ENCODE data around the gene MT3. TPM values are rescaled to one million over a fixed set of nuclear protein-coding genes. Genes with fewer than 3 reads are reported as not detected.
A peak's percentile ranks its signal among the peaks of the same experiment; 100 is the strongest.

Gene MT3
- total and polyA plus RNA-seq, 2 of the 13 experiments (the other 11 are each of a cell fraction or from before 2014, with no cell fraction given), result not detected

DNA sequence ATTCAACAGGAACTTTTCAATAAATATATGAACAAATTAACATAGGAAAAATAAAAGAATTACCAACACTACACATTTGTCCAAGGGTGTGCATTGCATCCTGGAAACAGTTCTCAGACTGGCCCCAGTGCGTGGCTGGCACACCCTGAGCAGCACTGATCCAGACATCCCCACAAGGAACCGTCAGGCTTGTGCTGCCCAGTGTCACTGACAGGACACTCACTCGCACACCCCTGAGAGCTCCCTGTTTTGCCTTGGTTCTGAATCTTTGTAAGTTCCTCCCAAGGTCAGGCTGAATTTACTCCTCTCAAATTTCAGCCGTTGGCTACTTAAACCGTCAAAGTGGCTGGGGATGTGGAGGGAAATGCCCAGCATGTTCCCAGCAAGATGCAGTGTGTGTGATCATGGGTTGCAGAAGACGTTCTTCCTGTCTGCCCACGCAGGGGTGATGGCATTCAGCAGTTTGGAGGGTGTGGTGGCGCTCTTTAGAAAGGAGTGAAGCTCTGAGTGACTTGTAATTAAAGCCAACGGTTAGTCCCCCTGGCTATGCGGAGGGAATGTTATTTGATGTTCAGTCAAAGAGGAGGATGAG is 20.8 kb downstream of the MT3 start (continued):
- TF ChIP-seq, protein P1, sequence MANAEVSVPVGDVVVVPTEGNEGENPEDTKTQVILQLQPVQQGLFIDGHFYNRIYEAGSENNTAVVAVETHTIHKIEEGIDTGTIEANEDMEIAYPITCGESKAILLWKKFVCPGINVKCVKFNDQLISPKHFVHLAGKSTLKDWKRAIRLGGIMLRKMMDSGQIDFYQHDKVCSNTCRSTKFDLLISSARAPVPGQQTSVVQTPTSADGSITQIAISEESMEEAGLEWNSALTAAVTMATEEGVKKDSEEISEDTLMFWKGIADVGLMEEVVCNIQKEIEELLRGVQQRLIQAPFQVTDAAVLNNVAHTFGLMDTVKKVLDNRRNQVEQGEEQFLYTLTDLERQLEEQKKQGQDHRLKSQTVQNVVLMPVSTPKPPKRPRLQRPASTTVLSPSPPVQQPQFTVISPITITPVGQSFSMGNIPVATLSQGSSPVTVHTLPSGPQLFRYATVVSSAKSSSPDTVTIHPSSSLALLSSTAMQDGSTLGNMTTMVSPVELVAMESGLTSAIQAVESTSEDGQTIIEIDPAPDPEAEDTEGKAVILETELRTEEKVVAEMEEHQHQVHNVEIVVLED (CRISPR knock-in tag; IDR thresholded peaks at IDR 0.05; ENCODE audit: borderline replicate concordance), result no peak
- TF ChIP-seq ATF1 (CRISPR knock-in tag; IDR thresholded peaks at IDR 0.05) (no peak), NFKB2 (CRISPR knock-in tag; IDR thresholded peaks at IDR 0.05; ENCODE audit: borderline replicate concordance) (no peak), ZNF569 (CRISPR knock-in tag; IDR thresholded peaks at IDR 0.05; ENCODE audit: borderline replicate concordance) (no peak), ZNF788 (CRISPR knock-in tag; IDR thresholded peaks at IDR 0.05; ENCODE audit: borderline replicate concordance) (no peak), KLF16 (CRISPR knock-in tag; IDR thresholded peaks at IDR 0.05) (no peak), ZFP90 (CRISPR knock-in tag; IDR thresholded peaks at IDR 0.05; ENCODE audit: borderline replicate concordance) (no peak), HMG20A (CRISPR knock-in tag; IDR thresholded peaks at IDR 0.05; ENCODE audit: borderline replicate concordance) (no peak), NFKBIZ (CRISPR knock-in tag; IDR thresholded peaks at IDR 0.05) (no peak; the same call in 1 of the 2 replicates), GTF3A (CRISPR knock-in tag; conservative IDR thresholded peaks at IDR 0.05) (0 out of 2 replicates have a peak, but pooled peaks have one; percentile 65), NCOR1 (IDR thresholded peaks at IDR 0.05; ENCODE audit: borderline replicate concordance, low read length) (no peak), RFXAP (CRISPR knock-in tag; IDR thresholded peaks at IDR 0.05; ENCODE audit: borderline replicate concordance) (no peak), ZZZ3 (CRISPR knock-in tag; IDR thresholded peaks at IDR 0.05; ENCODE audit: borderline replicate concordance) (no peak)
- TF ChIP-seq, protein P2, sequence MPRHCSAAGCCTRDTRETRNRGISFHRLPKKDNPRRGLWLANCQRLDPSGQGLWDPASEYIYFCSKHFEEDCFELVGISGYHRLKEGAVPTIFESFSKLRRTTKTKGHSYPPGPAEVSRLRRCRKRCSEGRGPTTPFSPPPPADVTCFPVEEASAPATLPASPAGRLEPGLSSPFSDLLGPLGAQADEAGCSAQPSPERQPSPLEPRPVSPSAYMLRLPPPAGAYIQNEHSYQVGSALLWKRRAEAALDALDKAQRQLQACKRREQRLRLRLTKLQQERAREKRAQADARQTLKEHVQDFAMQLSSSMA (CRISPR knock-in tag; IDR thresholded peaks at IDR 0.05), result no peak
- TF ChIP-seq, protein P3, sequence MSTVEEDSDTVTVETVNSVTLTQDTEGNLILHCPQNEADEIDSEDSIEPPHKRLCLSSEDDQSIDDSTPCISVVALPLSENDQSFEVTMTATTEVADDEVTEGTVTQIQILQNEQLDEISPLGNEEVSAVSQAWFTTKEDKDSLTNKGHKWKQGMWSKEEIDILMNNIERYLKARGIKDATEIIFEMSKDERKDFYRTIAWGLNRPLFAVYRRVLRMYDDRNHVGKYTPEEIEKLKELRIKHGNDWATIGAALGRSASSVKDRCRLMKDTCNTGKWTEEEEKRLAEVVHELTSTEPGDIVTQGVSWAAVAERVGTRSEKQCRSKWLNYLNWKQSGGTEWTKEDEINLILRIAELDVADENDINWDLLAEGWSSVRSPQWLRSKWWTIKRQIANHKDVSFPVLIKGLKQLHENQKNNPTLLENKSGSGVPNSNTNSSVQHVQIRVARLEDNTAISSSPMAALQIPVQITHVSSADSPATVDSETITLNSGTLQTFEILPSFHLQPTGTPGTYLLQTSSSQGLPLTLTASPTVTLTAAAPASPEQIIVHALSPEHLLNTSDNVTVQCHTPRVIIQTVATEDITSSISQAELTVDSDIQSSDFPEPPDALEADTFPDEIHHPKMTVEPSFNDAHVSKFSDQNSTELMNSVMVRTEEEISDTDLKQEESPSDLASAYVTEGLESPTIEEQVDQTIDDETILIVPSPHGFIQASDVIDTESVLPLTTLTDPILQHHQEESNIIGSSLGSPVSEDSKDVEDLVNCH (CRISPR knock-in tag; IDR thresholded peaks at IDR 0.05), result 0 out of 2 replicates have a peak, but pooled peaks have one; percentile 31
- TF ChIP-seq, protein P4, sequence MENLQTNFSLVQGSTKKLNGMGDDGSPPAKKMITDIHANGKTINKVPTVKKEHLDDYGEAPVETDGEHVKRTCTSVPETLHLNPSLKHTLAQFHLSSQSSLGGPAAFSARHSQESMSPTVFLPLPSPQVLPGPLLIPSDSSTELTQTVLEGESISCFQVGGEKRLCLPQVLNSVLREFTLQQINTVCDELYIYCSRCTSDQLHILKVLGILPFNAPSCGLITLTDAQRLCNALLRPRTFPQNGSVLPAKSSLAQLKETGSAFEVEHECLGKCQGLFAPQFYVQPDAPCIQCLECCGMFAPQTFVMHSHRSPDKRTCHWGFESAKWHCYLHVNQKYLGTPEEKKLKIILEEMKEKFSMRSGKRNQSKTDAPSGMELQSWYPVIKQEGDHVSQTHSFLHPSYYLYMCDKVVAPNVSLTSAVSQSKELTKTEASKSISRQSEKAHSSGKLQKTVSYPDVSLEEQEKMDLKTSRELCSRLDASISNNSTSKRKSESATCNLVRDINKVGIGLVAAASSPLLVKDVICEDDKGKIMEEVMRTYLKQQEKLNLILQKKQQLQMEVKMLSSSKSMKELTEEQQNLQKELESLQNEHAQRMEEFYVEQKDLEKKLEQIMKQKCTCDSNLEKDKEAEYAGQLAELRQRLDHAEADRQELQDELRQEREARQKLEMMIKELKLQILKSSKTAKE (CRISPR knock-in tag; IDR thresholded peaks at IDR 0.05; ENCODE audit: borderline replicate concordance), result no peak
- TF ChIP-seq, protein P5, sequence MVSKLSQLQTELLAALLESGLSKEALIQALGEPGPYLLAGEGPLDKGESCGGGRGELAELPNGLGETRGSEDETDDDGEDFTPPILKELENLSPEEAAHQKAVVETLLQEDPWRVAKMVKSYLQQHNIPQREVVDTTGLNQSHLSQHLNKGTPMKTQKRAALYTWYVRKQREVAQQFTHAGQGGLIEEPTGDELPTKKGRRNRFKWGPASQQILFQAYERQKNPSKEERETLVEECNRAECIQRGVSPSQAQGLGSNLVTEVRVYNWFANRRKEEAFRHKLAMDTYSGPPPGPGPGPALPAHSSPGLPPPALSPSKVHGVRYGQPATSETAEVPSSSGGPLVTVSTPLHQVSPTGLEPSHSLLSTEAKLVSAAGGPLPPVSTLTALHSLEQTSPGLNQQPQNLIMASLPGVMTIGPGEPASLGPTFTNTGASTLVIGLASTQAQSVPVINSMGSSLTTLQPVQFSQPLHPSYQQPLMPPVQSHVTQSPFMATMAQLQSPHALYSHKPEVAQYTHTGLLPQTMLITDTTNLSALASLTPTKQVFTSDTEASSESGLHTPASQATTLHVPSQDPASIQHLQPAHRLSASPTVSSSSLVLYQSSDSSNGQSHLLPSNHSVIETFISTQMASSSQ (IDR thresholded peaks at IDR 0.05; ENCODE audit: low read depth), result no peak
- TF ChIP-seq, protein P5 (CRISPR knock-in tag; IDR thresholded peaks at IDR 0.05; ENCODE audit: borderline replicate concordance), result no peak

Measured in HepG2 (cell line).